ENCODE measurements around the gene CNBP.
"Not testable (repeated sequence)": the region's sequence is repeated elsewhere in the genome, so short reads cannot be mapped to it uniquely, and the experiment has no call there.

GRCh38 chr3:129165594-129165993 is 18.1 kb downstream of the CNBP start:
- TF ChIP-seq POLR2A, CTCF (IDR thresholded peaks at IDR 0.05): not testable (repeated sequence)
